Endothelial cell of umbilical vein (primary cell): ENCODE data around the gene SLC50A1. TPM values are rescaled to one million over a fixed set of nuclear protein-coding genes. Genes with fewer than 3 reads are reported as not detected.

Experiments
- BruUV-seq: library from RNA; stranded (reverse); fragments of 400-500 nt; replicated peaks from 2 replicates; lab custom pipeline; 2021; lab: Mats Ljungman, UMichigan
- CTCF ChIA-PET: fragments of 300-600, 350-600 bp; sonication (Branson Sonifier 250); formaldehyde crosslinking; loops from one replicate; lab custom pipeline; 2021; ENCODE audit warnings: antibody characterized with exemption, inconsistent platforms; lab: Charles Lee
- POLR2A ChIA-PET: fragments of 300-600, 350-600 bp; sonication (Branson Sonifier 250); formaldehyde crosslinking; loops from one replicate; lab custom pipeline; 2021; ENCODE audit warnings: antibody characterized with exemption, inconsistent platforms; lab: Charles Lee
- DNase-seq: peaks from one replicate; pipeline ENCODE4 v3.0.0-alpha.2; 2011; ENCODE audit warnings: low read depth, low spot score
- FAIRE-seq: peaks from 2 replicates; lab custom pipeline; 2011; peaks lifted over from hg19 to GRCh38; lab: Jason Lieb, UNC
- H2AFZ ChIP-seq: 2 replicates; pipeline ENCODE4 v1.6.0; 2012; ENCODE audit warnings: low read depth, low read length, control low read depth, inconsistent platforms
- H3K27ac ChIP-seq: 2 replicates; pipeline ENCODE4 v1.5.1; 2011; ENCODE audit warnings: low read depth, mild to moderate bottlenecking, control low read depth, low read length, moderate library complexity; ENCODE audit not compliant: insufficient read depth
- H3K27me3 ChIP-seq, 2 experiments: 2 replicates each; pipeline versions ENCODE4 v1.6.0 to v1.6.1; 2011; ENCODE audit warnings: low read length in 2 of 2, mixed read lengths in 1 of 2; ENCODE audit not compliant: control insufficient read depth in 2 of 2, insufficient read depth in 2 of 2
- H3K36me3 ChIP-seq, 2 experiments: 2 replicates in 1 of 2; 3 replicates in 1 of 2; pipeline ENCODE4 v1.5.1; 2011; ENCODE audit warnings: low read length in 2 of 2, mild to moderate bottlenecking in 1 of 2, moderate library complexity in 1 of 2; ENCODE audit not compliant: control insufficient read depth in 2 of 2, insufficient read depth in 2 of 2; ENCODE audit errors: extremely low read depth in 1 of 2
- H3K4me1 ChIP-seq: 3 replicates; pipeline ENCODE4 v1.5.1; 2011; ENCODE audit warnings: mild to moderate bottlenecking, low read length; ENCODE audit not compliant: control insufficient read depth, insufficient read depth; ENCODE audit errors: extremely low read depth
- H3K4me2 ChIP-seq: 2 replicates; pipeline ENCODE4 v1.6.1; 2011; ENCODE audit warnings: low read length, control low read depth, mixed read lengths; ENCODE audit not compliant: insufficient read depth
- H3K4me3 ChIP-seq, 3 experiments: fragments of 200-600 bp in 1 of 3; sonication (generic), shearing (Covaris generic) in 1 of 3; replicated peaks in 1 of 3; 2 replicates each; pipeline ENCODE4 v1.5.1; 2011 to 2016; ENCODE audit warnings: control low read depth in 3 of 3, low read length in 3 of 3, mild to moderate bottlenecking in 2 of 3, inconsistent platforms in 1 of 3, low read depth in 1 of 3, moderate library complexity in 1 of 3; ENCODE audit not compliant: insufficient read depth in 1 of 3
- H3K79me2 ChIP-seq: 2 replicates; pipeline ENCODE4 v1.6.0; 2012; ENCODE audit warnings: low read length, inconsistent platforms; ENCODE audit not compliant: control insufficient read depth, insufficient read depth
- H3K9ac ChIP-seq: replicated peaks from 2 replicates; pipeline ENCODE3; 2011; ENCODE audit warnings: low read length, control low read depth; ENCODE audit not compliant: insufficient read depth; ENCODE audit errors: extremely low read depth
- H3K9me1 ChIP-seq: replicated peaks from 3 replicates; pipeline ENCODE4 v1.6.0; 2011; ENCODE audit warnings: mild to moderate bottlenecking, low read length; ENCODE audit not compliant: control insufficient read depth, insufficient read depth; ENCODE audit errors: extremely low read depth
- H3K9me3 ChIP-seq: replicated peaks from 2 replicates; pipeline ENCODE4 v1.5.1; 2012; ENCODE audit warnings: low read length, inconsistent platforms; ENCODE audit not compliant: control insufficient read depth, insufficient read depth
- H4K20me1 ChIP-seq: replicated peaks from 2 replicates; pipeline ENCODE3; 2011; ENCODE audit warnings: mild to moderate bottlenecking, low read length; ENCODE audit not compliant: control insufficient read depth, insufficient read depth; ENCODE audit errors: extremely low read depth
- EZH2 ChIP-seq: IDR thresholded peaks from 2 replicates; pipeline ENCODE4 v1.6.1; 2012; ENCODE audit warnings: borderline replicate concordance, low read depth, mild to moderate bottlenecking, moderate library complexity, low read length, inconsistent platforms; ENCODE audit not compliant: severe bottlenecking
- FOS ChIP-seq: IDR thresholded peaks from 2 replicates; pipeline ENCODE4 v1.6.1; 2011; ENCODE audit warnings: mild to moderate bottlenecking, low read length, moderate library complexity, borderline replicate concordance; ENCODE audit not compliant: insufficient read depth
- GATA2 ChIP-seq: IDR thresholded peaks from 2 replicates; pipeline ENCODE4 v1.7.0; 2011; ENCODE audit warnings: low read depth, mild to moderate bottlenecking, moderate library complexity, mixed read lengths, low read length; ENCODE audit not compliant: insufficient read length, insufficient read depth
- JUN ChIP-seq: IDR thresholded peaks from 2 replicates; pipeline ENCODE4 v1.6.1; 2011; ENCODE audit warnings: borderline replicate concordance, low read depth; ENCODE audit not compliant: insufficient read length, insufficient read depth
- MAX ChIP-seq: IDR thresholded peaks from 2 replicates; pipeline ENCODE4 v1.6.1; 2011; ENCODE audit not compliant: insufficient read depth, insufficient read length
- MYC ChIP-seq: IDR thresholded peaks from one replicate; pipeline ENCODE4 v1.6.1; 2011; ENCODE audit warnings: mild to moderate bottlenecking, low read depth, low read length
- POLR2A ChIP-seq: IDR thresholded peaks from 2 replicates; pipeline ENCODE4 v1.6.1; 2012; ENCODE audit warnings: low read depth, mild to moderate bottlenecking, control low read depth, low read length
- POLR2AphosphoS5 ChIP-seq: IDR thresholded peaks from 2 replicates; pipeline ENCODE4 v1.6.1; 2012; ENCODE audit warnings: low read depth, mild to moderate bottlenecking, control low read depth, low read length, moderate library complexity; ENCODE audit not compliant: insufficient read depth
- dilution Hi-C: fragments of 300-500 bp; cut with MboI; formaldehyde crosslinking; loops from one replicate; pipeline ENCODE4 v1.15.0; 2019; ENCODE audit warnings: low sequenced_read_pairs; ENCODE audit not compliant: extremely low pct_ligation_motif_present
- intact Hi-C: fragments of 100-400 bp; cut with micrococcal nuclease; formaldehyde crosslinking; loops from one replicate; pipeline ENCODE4 v1.10.0; 2022
- polyA plus RNA-seq, 4 experiments: library from polyadenylated mRNA; depleted of rRNA in 3 of 4; stranded (reverse) in 3 of 4; unstranded in 1 of 4; fragments of >200 nt; gene quantifications; 2 replicates each; pipeline versions ENCODE4 v1.2.1 to v1.2.3, GENCODE V29; 2011 to 2012; ENCODE audit warnings: missing spikeins in 1 of 4
- total RNA-seq: library from RNA; stranded (reverse); gene quantifications from 2 replicates; pipeline ENCODE4 v1.2.3, GENCODE V29; 2021

SLC50A1 gene
- total and polyA plus RNA-seq, 2 donors (not counting 3 experiments of a cell fraction or from before 2014, with no cell fraction given): 29.5 to 66.1 TPM

GRCh38 chr1:155181371-155182051 lies 45.9 kb downstream of the SLC50A1 start:
- intact Hi-C loops (no loop called here), dilution Hi-C loops (no loop called here)
- no peaks in the 10 kb centered on the region for H3K79me2 ChIP-seq
- no peaks in the 10 kb centered on the region for H3K27me3 ChIP-seq
- no peak overlapping the region for H3K4me2 ChIP-seq
- no peak for DNase-seq
- CTCF ChIA-PET: interaction anchor here (1.3 to 1.9 kb wide), 3 partner anchors 8 to 12 kb away, joined by 3 to 6 read pairs (median 4); partner anchors contain the start of gene KRTCAP2
- no peak overlapping the region for H3K27ac ChIP-seq
- no peak overlapping the region for H3K4me3 ChIP-seq
- H4K20me1 ChIP-seq: no peaks in the 10 kb centered on the region
- no TSS peak for BruUV-seq
- H3K36me3 ChIP-seq: peaks cover 4 to 26% of the 10 kb centered on the region in 2 experiments
- no peaks in the 10 kb centered on the region for H3K9me1 ChIP-seq
- POLR2A ChIA-PET: interaction anchor here (0.7 kb wide), 1 partner anchor 10 kb away, joined by 3 read pairs; no protein-coding TSS in a partner anchor
- no peak for FAIRE-seq
- no peak overlapping the region for H2AFZ ChIP-seq
- H3K4me1 ChIP-seq: no peaks in the 10 kb centered on the region
- H3K9ac ChIP-seq: no peak overlapping the region
- no peak for TF ChIP-seq GATA2
- no peak for TF ChIP-seq EZH2
- TF ChIP-seq FOS: no peak
- no peaks in the 10 kb centered on the region for H3K9me3 ChIP-seq

- H3K4me1 ChIP-seq: no peaks in the 10 kb centered on the region
- dilution Hi-C loops (no loop called here), intact Hi-C loops (no loop called here)
- DNase-seq (no peak), FAIRE-seq (no peak)
- H3K9me3 ChIP-seq: no peaks in the 10 kb centered on the region
- no TSS peak for BruUV-seq
- no peak overlapping the region for H3K4me3 ChIP-seq
- peaks cover 0 to 23% of the 10 kb centered on the region in 2 experiments for H3K36me3 ChIP-seq
- POLR2A ChIA-PET: interaction anchor here (0.7 kb wide), 1 partner anchor 10 kb away, joined by 3 read pairs; no protein-coding TSS in a partner anchor
- no peak overlapping the region for H2AFZ ChIP-seq
- H4K20me1 ChIP-seq: no peaks in the 10 kb centered on the region
- no peaks in the 10 kb centered on the region for H3K9me1 ChIP-seq
- H3K4me2 ChIP-seq: no peak overlapping the region
- H3K27ac ChIP-seq: no peak overlapping the region
- CTCF ChIA-PET: interaction anchor here (1.9 kb wide), 2 partner anchors 9 to 11 kb away, joined by 4 to 6 read pairs; partner anchors contain the start of gene KRTCAP2
- TF ChIP-seq POLR2AphosphoS5 (no peak), JUN (no peak), GATA2 (no peak), POLR2A (no peak), FOS (no peak), MAX (no peak), MYC (no peak)
- H3K79me2 ChIP-seq: no peaks in the 10 kb centered on the region
- H3K27me3 ChIP-seq: no peaks in the 10 kb centered on the region
- no peak overlapping the region for H3K9ac ChIP-seq
Observed at GRCh38 chr1:155182052-155182550, 46.4 kb downstream of the SLC50A1 start.
